HL-60 (cell line): ENCODE measurements around the gene REL.

ENCODE experiments used
- DNase-seq, 2 experiments: peaks; one replicate each; pipeline ENCODE4 v3.0.0-alpha.2; 2010 to 2020; ENCODE audit warnings: low read depth in 1 of 2, low spot score in 1 of 2
- H3K27ac ChIP-seq: fragments of 250-450 bp; sonication (Bioruptor Pico); replicated peaks from 2 replicates; pipeline ENCODE4 v1.5.1; 2020; ENCODE audit warnings: mild to moderate bottlenecking, moderate library complexity
- H3K27me3 ChIP-seq: fragments of 250-450 bp; sonication (Bioruptor Pico); 2 replicates; pipeline ENCODE4 v1.5.1; 2021; ENCODE audit warnings: mild to moderate bottlenecking, moderate library complexity; ENCODE audit not compliant: insufficient read depth, poor library complexity, severe bottlenecking
- H3K4me3 ChIP-seq: replicated peaks from 2 replicates; pipeline ENCODE4 v1.5.1; 2011; ENCODE audit warnings: mild to moderate bottlenecking, control low read depth, low read length; ENCODE audit not compliant: insufficient read depth
- CTCF ChIP-seq: IDR thresholded peaks from one replicate; pipeline ENCODE4 v1.5.1; 2011; ENCODE audit warnings: low read length, control low read depth, inconsistent platforms; ENCODE audit not compliant: insufficient read depth
- GABPA ChIP-seq: IDR thresholded peaks from 2 replicates; pipeline ENCODE4 v1.6.1; 2012; ENCODE audit warnings: low read depth
- POLR2AphosphoS5 ChIP-seq: IDR thresholded peaks from 2 replicates; pipeline ENCODE4 v1.6.1; 2012; ENCODE audit warnings: low read depth
- SPI1 ChIP-seq: IDR thresholded peaks from 2 replicates; pipeline ENCODE4 v1.6.1; 2012; ENCODE audit warnings: low read depth, mild to moderate bottlenecking, borderline replicate concordance
- TF ChIP-seq, protein P1 (sequence below): IDR thresholded peaks from 2 replicates; pipeline ENCODE4 v1.6.1; 2012; ENCODE audit warnings: low read depth; ENCODE audit not compliant: insufficient replicate concordance

Gene REL

DNA sequence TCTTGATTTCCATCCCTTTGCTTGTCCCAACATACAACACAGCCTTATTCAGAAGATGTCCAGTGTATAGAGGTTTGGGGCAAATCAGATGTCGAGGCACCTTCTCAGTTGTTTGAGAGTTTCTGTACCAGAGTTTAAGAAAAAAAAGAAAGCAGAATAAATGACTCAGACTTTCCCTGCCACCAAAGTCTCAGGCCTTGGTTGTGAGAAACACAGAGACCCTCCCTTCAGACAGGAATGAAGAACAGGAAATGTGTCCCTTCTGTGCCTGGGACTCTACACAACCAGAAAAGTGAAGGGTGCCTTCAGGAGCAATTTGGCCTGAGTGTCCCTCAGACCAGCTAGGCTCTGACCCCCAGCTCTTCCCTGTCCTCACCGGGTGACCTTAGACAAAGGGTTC, 37.3 kb upstream of the REL start:
- Histone ChIP-seq H3K27ac (no peak overlapping the region), H3K4me3 (no peak overlapping the region), H3K27me3 (no peaks in the 10 kb centered on the region)
- DNase-seq = no peak
- TF ChIP-seq GABPA (no peak), POLR2AphosphoS5 (no peak), CTCF (no peak), SPI1 (no peak)
- TF ChIP-seq, protein P1, sequence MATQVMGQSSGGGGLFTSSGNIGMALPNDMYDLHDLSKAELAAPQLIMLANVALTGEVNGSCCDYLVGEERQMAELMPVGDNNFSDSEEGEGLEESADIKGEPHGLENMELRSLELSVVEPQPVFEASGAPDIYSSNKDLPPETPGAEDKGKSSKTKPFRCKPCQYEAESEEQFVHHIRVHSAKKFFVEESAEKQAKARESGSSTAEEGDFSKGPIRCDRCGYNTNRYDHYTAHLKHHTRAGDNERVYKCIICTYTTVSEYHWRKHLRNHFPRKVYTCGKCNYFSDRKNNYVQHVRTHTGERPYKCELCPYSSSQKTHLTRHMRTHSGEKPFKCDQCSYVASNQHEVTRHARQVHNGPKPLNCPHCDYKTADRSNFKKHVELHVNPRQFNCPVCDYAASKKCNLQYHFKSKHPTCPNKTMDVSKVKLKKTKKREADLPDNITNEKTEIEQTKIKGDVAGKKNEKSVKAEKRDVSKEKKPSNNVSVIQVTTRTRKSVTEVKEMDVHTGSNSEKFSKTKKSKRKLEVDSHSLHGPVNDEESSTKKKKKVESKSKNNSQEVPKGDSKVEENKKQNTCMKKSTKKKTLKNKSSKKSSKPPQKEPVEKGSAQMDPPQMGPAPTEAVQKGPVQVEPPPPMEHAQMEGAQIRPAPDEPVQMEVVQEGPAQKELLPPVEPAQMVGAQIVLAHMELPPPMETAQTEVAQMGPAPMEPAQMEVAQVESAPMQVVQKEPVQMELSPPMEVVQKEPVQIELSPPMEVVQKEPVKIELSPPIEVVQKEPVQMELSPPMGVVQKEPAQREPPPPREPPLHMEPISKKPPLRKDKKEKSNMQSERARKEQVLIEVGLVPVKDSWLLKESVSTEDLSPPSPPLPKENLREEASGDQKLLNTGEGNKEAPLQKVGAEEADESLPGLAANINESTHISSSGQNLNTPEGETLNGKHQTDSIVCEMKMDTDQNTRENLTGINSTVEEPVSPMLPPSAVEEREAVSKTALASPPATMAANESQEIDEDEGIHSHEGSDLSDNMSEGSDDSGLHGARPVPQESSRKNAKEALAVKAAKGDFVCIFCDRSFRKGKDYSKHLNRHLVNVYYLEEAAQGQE = no peak

- TF ChIP-seq GABPA (no peak), CTCF (no peak), SPI1 (no peak), POLR2AphosphoS5 (no peak)
- TF ChIP-seq, protein P1 = no peak
- no peak for DNase-seq
- H3K4me3 ChIP-seq = no peak overlapping the region
- no peaks in the 10 kb centered on the region for H3K27me3 ChIP-seq
- H3K27ac ChIP-seq = no peak overlapping the region
These were observed 33.5 kb upstream of the REL start for GRCh38 chr2:60847854-60848253.

DNA sequence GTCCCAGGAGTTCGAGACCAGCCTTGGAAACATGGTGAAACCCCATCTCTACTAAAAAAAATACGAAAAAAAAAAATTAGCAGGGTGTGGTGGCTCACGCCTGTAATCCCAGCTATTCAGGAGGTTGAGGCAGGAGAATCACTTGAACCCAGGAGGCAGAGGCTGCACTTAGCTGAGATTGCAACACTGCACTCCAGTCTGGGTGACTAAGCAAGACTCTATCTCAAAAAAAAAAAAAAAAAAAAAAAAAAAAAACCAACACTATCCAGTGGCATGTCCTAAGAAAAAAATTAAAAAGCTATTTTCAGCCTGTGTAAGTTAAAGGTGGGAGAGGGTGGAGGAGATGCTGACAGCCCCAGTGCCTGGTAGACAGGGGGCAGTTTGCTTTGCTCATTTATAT, 32.2 kb upstream of the REL start:
- TF ChIP-seq GABPA = no peak
- TF ChIP-seq SPI1 = no peak
- TF ChIP-seq POLR2AphosphoS5 = no peak
- TF ChIP-seq, protein P1 = no peak
- no peak for TF ChIP-seq CTCF
- H3K27ac ChIP-seq = no peak overlapping the region
- no peak overlapping the region for H3K4me3 ChIP-seq
- H3K27me3 ChIP-seq = no peaks in the 10 kb centered on the region
- DNase-seq = no peak
